GM21515 (cell line): ENCODE data around the gene EXOSC9.
A peak's percentile ranks its signal among the peaks of the same experiment; 100 is the strongest.
"Not testable (repeated sequence)": the region's sequence is repeated elsewhere in the genome, so short reads cannot be mapped to it uniquely, and the experiment has no call there.

Experiments
- ATAC-seq: cut with Tn5 transposase; IDR thresholded peaks from one replicate; pipeline ENCODE4 v1.9.1; 2021; ENCODE audit not compliant: unreplicated experiment

EXOSC9 gene, protein sequence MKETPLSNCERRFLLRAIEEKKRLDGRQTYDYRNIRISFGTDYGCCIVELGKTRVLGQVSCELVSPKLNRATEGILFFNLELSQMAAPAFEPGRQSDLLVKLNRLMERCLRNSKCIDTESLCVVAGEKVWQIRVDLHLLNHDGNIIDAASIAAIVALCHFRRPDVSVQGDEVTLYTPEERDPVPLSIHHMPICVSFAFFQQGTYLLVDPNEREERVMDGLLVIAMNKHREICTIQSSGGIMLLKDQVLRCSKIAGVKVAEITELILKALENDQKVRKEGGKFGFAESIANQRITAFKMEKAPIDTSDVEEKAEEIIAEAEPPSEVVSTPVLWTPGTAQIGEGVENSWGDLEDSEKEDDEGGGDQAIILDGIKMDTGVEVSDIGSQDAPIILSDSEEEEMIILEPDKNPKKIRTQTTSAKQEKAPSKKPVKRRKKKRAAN

DNA sequence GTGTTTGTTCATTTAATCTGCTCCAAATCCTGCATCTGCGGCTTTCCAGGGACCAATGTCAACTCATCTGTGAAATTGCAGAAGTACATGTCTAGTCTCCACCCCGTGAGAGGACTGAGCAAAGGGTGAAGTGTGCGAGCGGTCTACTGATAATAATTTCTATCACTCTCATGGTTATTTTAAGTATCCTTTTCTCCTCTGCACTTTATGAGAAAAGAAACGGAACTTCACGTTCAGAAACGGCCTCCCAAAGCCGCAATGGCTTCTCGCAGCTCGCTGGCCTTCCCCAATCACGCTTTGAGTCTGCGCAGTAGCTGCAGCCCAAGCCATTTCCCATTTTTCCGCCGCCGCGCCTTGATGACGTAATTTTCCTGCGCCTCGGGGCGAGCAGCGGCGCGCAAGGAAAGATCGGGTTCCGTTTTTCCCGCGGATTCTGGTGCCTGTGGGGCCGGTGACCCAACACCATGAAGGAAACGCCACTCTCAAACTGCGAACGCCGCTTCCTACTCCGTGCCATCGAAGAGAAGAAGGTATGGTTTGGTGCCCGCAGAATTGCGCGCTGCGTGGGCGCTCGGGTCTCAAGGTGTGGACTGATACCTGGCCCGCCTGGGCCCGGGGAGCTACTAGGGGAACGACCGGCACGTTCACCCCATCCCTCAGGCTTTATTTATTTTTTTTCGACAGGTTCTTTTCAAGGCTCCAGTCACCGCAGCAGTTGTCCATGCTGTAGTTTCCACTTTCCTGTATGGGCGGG lies at the start of gene EXOSC9:
Gene EXOSC9, plus strand, starts transcription at position 363 of the 754 bp plus-strand sequence. Its CDS starts 102 bp downstream, at position 465.
- peak; percentile 85 for ATAC-seq

DNA sequence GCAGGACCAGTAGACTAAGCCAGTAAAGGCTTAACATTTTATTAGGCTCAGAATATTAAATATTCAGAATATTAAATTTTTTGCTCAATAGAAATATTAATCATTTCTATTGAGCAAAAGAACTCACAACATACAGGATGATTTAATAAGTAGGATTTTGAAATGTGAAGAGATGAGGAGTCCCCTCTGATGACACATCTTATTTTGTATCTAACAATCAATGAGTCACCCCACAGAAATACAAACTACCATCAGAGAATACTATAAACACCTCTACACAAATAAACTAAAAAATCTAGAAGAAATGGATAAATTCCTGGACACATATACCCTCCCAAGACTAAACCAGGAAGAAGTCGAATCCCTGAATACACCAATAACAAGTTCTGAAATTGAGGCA lies 49.0 kb upstream of the EXOSC9 start:
- ATAC-seq = not testable (repeated sequence)

DNA sequence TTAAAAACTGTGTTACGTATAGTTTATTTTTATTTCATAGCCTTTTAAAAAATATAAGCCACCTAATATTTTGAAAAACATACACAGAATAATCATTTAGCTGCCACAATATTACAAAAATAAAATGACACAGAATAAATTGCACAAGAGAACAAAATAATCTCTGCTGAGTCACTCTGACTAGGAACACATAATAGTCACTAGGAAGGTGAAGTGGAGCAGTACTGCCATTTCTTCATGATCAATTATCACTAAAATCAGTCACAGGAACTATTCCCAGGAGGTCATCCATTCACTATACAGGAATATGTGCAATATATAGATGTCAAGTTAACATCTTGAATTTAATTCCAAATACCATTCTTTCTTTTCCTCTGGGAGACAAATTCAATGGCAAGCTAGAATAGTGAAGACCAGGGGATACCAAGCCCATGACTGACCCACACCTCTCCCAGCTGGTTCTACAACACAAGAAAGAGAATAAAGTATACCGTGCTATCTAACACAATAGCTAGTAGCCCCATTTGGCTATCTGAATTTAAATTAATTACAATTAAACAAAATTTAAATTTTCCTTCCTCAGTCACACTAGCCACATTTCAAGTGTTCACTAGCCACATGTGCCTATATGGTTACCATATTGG lies 42.1 kb upstream of the EXOSC9 start:
- no peak for ATAC-seq

DNA sequence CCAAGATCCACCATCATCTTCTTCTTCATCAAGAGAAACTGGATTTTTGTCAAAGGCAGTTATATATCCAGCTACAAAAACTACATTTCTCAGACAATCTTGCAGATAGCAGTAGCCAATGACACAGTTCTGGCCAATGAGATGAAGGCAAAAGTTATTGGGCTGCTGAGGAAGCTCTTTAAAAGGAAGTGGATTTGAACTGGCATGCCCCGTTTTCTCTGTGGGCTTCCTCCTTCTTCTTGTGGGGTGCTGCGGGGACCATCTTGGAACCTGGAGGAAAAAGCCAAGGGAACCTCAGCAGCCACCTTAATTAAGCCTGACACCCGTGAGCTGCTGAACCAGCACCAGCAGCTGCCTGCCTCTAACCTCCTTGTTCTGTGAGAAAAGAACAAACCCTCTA lies 40.9 kb upstream of the EXOSC9 start:
- no peak for ATAC-seq

DNA sequence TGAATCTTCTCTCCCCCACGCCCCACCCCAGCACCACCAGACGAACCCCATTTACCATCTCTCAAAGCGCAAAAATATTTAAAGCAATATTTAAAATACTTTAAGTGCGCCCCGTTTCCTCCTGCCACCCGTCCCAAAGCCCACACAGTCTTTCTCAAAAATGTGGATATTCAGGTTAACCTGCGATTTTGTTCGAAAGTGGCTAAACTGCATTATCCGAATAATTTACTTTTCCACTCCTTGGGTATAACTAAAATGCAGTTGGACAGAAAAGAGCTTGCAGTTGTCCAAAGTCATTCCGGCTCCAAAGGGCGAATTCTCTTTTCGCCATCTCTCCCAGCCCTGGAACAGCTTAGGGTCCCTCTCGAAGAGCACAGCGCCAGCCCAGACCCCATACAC lies 36.8 kb upstream of the EXOSC9 start:
- ATAC-seq = no peak

DNA sequence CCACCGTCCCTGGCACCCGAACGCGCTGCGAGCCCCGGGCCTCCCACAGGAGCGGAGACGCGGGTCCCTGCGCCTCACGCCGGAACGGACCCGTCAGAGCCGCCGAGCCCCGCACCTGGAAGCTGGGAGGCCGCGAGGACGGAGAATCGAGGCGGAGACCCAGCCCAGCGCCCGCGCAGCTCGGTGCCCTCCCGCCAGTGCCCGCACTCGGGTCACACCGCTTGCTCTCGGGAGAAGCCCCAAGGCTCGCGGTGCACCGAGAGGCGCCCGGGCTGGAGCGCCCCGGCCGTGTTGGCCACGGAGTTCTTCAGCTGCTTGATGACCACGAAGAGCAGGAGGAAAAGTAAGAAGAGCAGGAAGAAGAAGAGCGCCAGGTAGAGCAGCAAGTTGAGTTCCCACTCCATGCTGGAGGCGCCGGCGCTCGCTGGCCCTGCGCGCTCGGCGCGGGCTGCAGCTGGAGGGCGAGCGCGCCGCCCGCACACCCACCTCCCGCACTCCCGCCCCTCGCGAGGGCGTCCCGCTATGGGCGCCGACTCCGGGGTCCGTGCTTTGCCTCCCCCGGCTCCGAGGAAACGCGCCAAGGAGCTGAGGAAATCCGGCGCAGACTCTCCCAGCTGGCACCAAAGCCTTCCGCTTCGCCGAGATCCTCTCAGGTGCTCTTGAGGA lies 36.3 kb upstream of the EXOSC9 start, which contains the start of gene SMIM43:
Gene SMIM43, minus strand, starts transcription at position 463 of the 666 bp plus-strand sequence. Its CDS starts 59 bp downstream, at position 404.
- no peak for ATAC-seq

DNA sequence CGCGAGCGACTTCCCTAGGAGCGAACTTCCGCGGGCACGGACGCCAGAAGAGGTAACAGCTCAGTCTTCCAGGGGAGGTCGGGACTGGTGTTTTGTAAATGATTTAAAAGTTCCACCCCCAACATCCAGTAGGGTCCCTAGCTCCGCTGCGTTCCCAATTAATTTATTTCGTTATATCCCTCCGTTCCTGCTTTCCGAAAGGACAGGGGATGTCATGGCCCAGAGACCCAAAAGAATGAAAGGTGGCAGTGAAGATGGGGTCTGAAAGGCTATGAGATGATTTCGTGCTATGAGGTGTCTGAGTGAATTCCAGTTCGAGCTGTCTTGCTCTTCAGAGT lies 35.8 kb upstream of the EXOSC9 start:
- no peak for ATAC-seq

DNA sequence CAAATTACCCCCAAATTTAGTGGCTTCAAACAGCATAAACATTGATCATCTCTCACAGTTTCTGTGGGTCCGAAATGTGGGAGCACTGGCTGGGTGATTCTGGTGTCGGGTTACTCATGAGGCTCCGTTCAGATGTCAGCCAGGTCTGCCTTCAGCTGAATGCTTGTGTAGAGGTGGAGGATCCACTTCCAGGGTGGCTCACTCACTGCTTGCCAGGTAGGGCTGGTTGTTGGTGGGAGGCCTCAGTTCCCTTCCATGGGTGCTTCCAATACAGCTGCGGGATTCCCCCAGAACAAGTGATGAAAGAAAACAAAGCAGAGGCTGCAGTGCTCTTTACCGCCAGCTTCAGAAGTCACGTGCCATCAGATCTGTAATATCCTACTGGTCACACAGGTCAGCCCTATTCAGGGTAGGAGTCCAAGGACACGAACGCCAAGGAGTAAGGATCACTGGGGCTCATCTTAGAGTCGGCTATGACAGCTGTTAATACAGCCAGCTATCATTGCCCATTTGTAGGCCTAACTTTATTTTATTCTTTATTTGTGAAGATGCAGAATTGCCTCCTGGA lies 35.1 kb upstream of the EXOSC9 start:
- no peak for ATAC-seq

DNA sequence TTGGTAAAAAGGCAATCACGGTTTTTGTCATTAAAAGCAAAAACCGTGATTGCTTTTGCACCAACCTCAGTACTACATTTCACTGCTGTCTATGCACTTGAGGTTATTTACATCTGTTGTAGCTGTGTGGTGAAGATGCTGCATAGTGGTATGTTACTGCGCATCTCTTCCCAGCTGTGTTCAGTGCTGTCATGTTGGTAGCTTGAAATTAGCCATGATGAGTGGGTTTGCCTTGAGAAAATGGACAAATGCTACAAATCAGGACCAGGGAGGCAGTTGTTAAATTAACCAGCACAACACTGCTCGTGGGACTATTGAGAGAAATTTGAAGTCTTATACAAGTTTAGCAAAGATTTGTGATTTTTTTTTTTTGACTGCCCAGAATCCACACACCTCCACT lies 34.0 kb upstream of the EXOSC9 start:
- no peak for ATAC-seq

DNA sequence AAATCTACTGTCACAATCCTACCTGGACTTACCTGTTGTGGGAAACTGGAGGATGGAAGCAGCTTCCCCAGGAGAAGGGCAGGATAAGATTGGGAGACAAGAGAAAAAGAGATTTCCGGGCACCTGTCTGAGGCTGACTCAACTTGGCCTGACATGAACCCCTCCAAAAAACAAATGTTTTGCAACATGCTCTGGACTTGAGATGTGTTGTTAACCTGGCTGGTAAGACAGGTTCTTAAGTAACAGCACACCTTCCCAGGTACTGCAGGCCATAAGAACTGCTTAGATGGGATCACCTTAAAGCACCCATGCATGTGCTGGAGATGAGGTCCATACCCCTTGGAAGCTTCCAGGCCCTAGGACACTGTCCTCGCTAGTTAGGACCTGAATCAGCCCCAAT lies 31.8 kb upstream of the EXOSC9 start:
- no peak for ATAC-seq

DNA sequence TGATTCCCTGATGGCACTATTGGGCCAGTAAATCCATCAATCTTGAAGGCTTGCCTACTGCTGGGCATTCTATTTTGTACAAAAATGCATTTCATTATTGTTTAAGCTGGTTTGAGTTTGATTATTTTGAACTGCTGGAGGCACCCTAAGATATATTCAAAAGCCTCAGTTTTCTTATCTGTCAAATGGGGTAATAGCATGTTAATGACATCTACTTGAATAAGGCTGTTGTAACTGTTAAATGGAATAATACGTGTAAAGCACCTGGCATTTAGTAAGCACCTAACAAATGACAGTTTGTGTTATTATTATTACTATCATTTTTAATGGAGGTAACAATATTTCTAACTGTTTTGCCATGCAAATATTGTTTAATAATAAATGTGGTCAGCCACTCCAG lies 29.3 kb upstream of the EXOSC9 start:
- no peak for ATAC-seq

DNA sequence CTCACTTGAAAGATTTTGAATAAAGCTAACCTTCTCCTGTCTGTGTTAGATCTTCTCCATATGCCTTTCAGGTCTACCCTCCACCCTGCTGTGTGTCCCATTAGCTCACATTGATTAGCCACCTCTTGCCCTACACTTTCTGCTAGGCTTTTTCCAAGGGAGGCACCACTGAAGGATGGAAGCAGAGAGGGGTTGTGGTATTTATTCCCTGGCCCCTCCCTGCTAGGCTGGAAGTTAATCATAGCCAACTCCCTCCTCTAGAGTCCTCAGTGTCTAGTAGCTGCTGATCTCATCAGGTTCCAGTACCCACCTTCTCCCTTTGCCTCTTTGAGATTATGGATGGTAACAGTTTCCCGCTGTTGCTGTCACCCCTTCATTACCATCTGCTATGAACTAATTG lies 27.2 kb upstream of the EXOSC9 start:
- ATAC-seq = no peak

DNA sequence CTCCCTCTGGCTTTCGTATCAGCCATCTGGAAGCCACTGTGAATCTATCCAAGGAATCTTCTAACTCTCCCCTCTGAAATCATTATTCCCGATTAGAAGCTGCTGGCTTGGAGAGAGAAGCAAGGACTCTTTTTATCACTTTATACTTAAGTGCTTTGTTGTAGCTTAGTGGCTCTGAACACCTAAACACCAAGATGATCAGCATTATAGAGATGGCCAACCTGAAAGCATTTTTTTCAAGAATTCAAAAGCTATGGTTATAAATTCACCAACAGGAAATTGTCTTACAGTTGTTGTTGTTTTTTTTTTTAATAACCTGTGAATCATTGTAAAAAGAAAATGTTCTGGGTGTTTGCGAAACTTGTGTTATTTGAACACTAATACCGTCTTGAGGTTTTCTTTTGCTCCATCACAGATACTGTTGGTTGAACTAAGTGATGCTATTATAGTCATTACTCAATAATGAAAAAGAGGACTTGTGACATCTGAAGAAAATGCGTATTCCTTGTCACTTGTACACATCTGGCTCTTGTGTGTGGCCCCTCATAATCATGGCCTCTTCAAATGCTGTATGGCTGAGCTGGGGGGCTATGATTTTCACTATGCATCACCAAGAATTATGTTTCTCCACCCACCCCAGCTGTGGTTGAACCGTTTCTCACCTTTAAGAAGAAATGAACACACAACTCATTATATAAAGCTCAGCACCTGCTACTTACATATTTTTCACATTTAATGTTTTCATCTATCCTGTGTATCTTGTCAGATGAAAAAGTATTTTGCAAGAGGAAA lies 24.3 kb upstream of the EXOSC9 start:
- ATAC-seq = no peak

DNA sequence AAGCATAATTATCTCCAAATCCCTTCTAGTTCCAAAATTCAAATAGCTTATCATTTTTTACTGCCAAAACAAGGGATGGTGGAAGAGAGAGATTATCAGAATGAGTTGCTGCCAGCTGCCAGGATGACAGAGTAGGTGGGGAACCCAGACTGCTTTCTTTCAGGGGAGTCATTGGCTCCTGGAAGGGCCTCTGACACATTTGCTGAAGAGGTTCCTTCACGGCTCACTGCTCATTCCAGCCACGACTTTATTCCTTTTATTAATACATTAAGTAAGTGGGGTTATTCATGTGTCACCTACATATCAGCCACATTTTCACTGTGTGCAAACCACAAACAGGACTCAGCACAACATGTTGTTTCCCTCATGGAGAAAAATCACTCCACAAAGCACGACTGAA lies 23.5 kb upstream of the EXOSC9 start:
- ATAC-seq = no peak

DNA sequence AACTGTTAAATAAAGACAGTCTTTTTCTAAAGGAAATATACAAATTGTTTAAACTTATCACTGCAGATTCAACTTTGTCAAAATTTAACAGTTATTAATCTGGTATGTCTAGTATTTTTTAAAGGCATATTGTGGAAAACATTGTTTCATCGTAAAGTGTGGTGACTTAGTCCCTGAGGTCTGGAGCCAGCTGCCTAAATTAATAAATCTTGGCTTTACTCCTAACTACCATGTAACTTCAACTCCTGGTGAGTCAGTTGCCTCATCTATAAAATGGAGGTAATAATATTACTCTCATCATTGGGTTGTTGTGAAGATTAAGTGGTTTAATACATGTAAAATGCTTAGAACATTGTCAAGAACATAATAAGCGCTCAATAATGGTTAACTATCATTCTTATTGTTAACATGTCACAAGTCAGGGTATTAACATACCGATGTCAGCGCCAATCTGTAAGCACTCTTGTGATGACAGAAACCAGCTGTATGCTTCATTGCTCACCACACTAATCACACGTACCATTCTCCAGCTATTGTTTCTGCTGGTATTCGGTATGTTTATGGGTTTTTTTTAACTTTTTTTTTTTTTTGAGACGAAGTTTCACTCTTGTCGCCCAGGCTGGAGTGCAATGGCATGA lies 22.0 kb upstream of the EXOSC9 start:
- ATAC-seq = no peak

DNA sequence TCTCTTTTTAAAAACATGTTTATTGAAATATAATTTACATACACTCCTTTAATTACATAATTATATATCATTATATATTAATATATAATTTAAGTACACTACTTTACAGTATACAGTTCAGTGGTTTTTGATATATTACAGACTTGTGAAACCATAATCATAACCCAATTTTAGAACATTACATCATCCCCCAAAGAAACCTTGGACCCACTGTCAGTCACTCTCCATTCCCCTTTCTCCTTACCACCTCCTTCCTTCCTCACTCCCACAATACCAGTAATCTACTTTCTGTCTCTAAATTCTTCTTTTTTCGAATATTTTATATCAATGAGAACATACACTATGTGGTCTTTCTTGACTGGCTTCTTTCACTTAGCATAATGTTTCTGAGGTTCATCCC lies 17.9 kb upstream of the EXOSC9 start:
- ATAC-seq = no peak

DNA sequence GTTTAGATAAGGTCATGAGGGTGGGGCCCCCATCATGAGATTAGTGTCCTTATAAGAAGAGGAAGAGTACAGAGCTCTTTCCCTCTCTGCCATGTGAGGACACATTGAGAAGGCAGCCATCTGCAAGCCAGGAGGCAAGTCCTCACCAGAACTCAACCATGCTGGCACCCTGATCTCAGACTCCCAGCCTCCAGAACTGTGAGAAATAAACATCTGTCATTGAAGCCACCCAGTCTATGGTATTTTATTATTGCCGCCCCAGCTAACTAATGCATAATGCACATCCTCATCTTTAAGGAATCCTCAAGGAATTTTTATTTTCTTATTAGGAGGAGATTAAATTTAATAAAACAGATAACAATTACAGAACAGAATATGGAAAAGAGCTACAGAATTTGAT lies 16.7 kb upstream of the EXOSC9 start:
- no peak for ATAC-seq

DNA sequence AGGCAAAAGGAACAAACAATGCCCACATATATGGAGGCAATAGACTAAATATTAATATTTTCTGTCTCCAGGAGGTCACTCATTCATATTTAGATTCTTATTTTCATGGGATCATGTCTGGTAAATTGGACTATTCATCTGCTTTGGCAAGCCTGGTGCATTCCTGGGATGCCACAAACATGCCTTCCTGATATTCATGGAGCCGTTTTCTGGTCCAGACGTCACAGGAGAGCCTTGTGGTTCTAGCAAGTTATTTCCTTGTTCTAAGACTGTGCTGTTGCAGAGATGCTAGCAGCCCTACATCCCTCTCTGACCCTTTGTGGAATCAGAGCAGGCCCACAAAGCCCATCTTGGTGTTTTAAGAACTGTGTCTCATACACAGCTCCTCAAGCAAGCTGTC lies 16.1 kb upstream of the EXOSC9 start:
- ATAC-seq = no peak

DNA sequence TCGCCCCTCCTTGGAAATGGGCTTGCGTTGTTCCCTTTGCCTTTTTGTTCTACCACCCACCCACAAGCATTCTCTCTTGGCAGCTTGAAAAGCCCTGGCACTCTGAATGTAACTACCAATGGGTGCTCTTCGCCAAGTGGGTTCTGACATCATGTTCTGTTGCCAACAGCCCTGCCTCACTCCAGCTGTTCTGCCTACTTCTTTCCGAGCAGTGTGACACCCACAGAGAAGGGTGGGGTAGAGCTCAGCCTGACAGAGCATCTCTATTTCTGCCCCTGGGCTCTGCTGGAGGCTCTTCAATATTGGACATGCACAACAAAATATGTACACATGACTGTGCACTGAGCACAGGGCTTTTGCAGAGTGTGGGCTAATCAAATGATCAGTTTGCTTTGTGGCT lies 15.6 kb upstream of the EXOSC9 start:
- no peak for ATAC-seq

DNA sequence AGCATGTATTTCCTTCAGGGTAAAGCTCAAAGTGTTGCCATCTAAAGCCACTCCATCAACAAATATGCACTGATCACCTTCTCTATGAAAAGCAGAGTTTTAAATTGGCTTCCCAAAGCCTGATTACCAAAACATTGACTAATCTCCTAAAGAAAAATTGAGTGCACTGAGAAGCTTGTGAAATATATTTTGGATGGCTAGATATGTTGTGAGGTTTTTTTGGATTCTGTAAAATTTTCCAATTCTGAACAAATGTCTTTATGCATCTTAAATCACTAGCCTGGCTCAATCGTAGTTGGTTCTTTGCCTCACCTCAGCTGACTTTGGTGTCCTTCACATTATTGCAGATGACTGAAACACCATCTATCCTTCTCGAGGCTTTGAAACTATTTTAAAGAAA lies 14.9 kb upstream of the EXOSC9 start:
- no peak for ATAC-seq
